Sciatic nerve (tissue), 2 donors: ENCODE data around the gene PIK3CA. TPM values are rescaled to one million over a fixed set of nuclear protein-coding genes. Genes with fewer than 3 reads are reported as not detected.

Experiments used
- ATAC-seq: fragments of 200-7000 bp; cut with Tn5 transposase; one replicate; pipeline ENCODE4 v1.9.1; 2020; ENCODE audit warnings: mild to moderate bottlenecking, moderate library complexity
- DNase-seq: peaks from one replicate; pipeline ENCODE4 v3.0.0-alpha.2; 2020; ENCODE audit warnings: low spot score
- intact Hi-C: fragments of 100-400 bp; cut with DNase I; formaldehyde crosslinking; loops from one replicate; pipeline ENCODE4 v1.14.2; 2022
- total RNA-seq: library from RNA; stranded (reverse); fragmentation: NEBNext Ultra II Directional; extraction: Animal tissue kit (Norgen Biotek cat#: 25700); gene quantifications from one replicate; pipeline ENCODE4 v1.2.1, GENCODE V29; 2021
- donor health status: DM: no; HTN: no; CAD: no.
- donor health status: DM: no; HTN: no; CAD: no.

PIK3CA gene
- total RNA-seq, 1 donor from 2014 or later = 41.0 TPM

- intact Hi-C loops = no loop called here
- ATAC-seq (no peak), DNase-seq (no peak)
Observed at GRCh38 chr3:179150610-179151009, 2.5 kb downstream of the PIK3CA start.

- DNase-seq = no peak
- no peak for ATAC-seq
- intact Hi-C loops = no loop called here
Observed at GRCh38 chr3:179151474-179151873, 3.3 kb downstream of the PIK3CA start.

GRCh38 chr3:179156170-179156569 is 8.0 kb downstream of the PIK3CA start:
- ATAC-seq = no peak
- intact Hi-C loops = no loop called here

GRCh38 chr3:179156775-179157174 is 8.6 kb downstream of the PIK3CA start:
- intact Hi-C loops = no loop called here
- no peak for ATAC-seq
- DNase-seq = no peak

More at GRCh38 chr3:179156170-179156569, 8.0 kb downstream of the PIK3CA start:
- no peak for DNase-seq

- no peak for ATAC-seq
- DNase-seq = no peak
- intact Hi-C loops = no loop called here
Observed at GRCh38 chr3:179158336-179159039, 10.3 kb downstream of the PIK3CA start.

- ATAC-seq = no peak
- intact Hi-C loops = no loop called here
- no peak for DNase-seq
Observed at GRCh38 chr3:179163503-179163902, 15.3 kb downstream of the PIK3CA start.

GRCh38 chr3:179164857-179165256 is 16.7 kb downstream of the PIK3CA start:
- DNase-seq (no peak), ATAC-seq (no peak)
- intact Hi-C loops = no loop called here

- ATAC-seq (no peak), DNase-seq (no peak)
- intact Hi-C loops = no loop called here
Observed at GRCh38 chr3:179166561-179167201, 18.5 kb downstream of the PIK3CA start.

GRCh38 chr3:179168918-179169317 is 20.8 kb downstream of the PIK3CA start:
- intact Hi-C loops = no loop called here
- ATAC-seq (no peak), DNase-seq (no peak)

- no peak for ATAC-seq
- intact Hi-C loops = no loop called here
- no peak for DNase-seq
Observed at GRCh38 chr3:179172546-179172945, 24.4 kb downstream of the PIK3CA start.

GRCh38 chr3:179174316-179174715 is 26.2 kb downstream of the PIK3CA start:
- DNase-seq (no peak), ATAC-seq (no peak)
- intact Hi-C loops = no loop called here

- intact Hi-C loops = no loop called here
- no peak for DNase-seq
- no peak for ATAC-seq
Observed at GRCh38 chr3:179174898-179175297, 26.7 kb downstream of the PIK3CA start.

- intact Hi-C loops = no loop called here
- ATAC-seq (no peak), DNase-seq (no peak)
Observed at GRCh38 chr3:179175358-179175757, 27.2 kb downstream of the PIK3CA start.

- intact Hi-C loops = no loop called here
- DNase-seq = no peak
- no peak for ATAC-seq
Observed at GRCh38 chr3:179177611-179178010, 29.5 kb downstream of the PIK3CA start.

- no peak for ATAC-seq
- DNase-seq = no peak
- intact Hi-C loops = no loop called here
Observed at GRCh38 chr3:179179256-179179655, 31.1 kb downstream of the PIK3CA start.

- ATAC-seq = peak; percentile 70
- intact Hi-C loops = no loop called here
- no peak for DNase-seq
Observed at GRCh38 chr3:179179979-179180759, 32.0 kb downstream of the PIK3CA start.

- intact Hi-C loops = no loop called here
- ATAC-seq (peak; percentile 94), DNase-seq (no peak)
Observed at GRCh38 chr3:179181021-179181472, 32.9 kb downstream of the PIK3CA start.

- DNase-seq (no peak), ATAC-seq (no peak)
- intact Hi-C loops = no loop called here
Observed at GRCh38 chr3:179181993-179182551, 33.9 kb downstream of the PIK3CA start.

- intact Hi-C loops = no loop called here
- DNase-seq (no peak), ATAC-seq (no peak)
Observed at GRCh38 chr3:179182902-179183301, 34.7 kb downstream of the PIK3CA start.

- DNase-seq (no peak), ATAC-seq (no peak)
- intact Hi-C loops = no loop called here
Observed at GRCh38 chr3:179184826-179185225, 36.7 kb downstream of the PIK3CA start.
